GM19324 (cell line): ENCODE measurements around the gene MAST4.

Source experiments
- ATAC-seq: cut with Tn5 transposase; IDR thresholded peaks from one replicate; pipeline ENCODE4 v1.9.1; 2021; ENCODE audit warnings: mild to moderate bottlenecking, moderate library complexity; ENCODE audit not compliant: unreplicated experiment, low FRiP score

MAST4 gene

GRCh38 chr5:67140413-67140812, 544.2 kb downstream of the MAST4 start:
- ATAC-seq: no peak

DNA sequence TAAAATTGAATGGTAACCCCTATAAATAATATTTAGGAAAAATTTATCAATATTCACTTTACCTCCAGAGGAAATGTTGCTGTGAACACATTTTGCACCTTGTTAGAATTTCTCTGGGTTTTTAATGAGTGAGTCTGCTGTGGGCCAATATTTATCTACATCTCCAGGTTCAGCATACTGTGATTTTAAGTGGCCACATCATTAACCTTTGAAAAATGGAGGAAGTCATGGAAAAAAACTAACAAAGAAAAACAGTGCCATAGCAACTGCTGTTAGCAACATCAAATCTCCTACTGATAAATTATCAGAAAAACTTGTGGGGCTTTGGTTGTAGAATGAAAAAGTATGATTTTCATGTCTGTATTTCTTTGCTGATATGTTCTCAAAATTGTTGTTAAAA, 545.5 kb downstream of the MAST4 start:
- no peak for ATAC-seq

- no peak for ATAC-seq
Measured at GRCh38 chr5:67142816-67143215, 546.6 kb downstream of the MAST4 start.

DNA sequence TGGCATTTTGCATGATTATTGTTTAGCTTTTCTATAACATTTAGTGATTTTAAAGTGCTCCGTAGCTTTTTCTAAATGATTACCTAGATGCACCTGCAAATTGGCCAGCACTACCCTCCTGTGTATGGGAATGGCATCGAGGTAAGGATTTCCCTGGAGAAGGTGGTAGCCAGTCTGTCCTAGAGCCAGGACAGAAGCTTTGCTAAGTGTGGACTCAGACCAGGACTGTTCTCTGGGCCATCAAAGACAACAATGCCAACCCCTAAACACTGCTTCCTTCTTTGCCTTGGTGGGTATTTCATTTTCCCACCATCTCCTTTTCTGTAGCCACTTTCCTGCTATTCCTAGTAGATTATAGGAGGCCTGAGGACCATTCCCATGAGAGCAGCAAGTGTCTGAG, 547.4 kb downstream of the MAST4 start:
- no peak for ATAC-seq

- ATAC-seq: no peak
Measured at GRCh38 chr5:67144183-67144639, 548.0 kb downstream of the MAST4 start.

DNA sequence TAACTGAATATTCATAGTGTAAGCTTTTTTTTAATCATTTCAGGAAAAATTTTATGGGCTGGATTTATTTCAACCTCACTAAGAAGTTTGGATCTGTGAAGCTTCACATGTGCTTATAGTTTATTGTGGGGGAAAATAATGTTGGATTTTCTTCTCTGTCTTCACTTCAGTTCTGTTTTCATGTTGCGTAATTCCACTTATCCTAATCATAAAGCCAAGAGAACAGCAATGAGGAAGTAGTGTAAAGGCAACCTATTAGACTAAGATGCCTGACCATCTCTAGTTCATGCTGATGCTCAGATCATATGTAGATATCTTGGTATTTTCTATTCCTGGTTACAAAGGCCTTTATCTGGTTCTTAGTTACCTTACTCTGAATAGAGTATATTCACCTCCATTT, 550.4 kb downstream of the MAST4 start:
- ATAC-seq: no peak

GRCh38 chr5:67146981-67147380, 550.8 kb downstream of the MAST4 start:
- ATAC-seq: no peak

- ATAC-seq: no peak
Measured at GRCh38 chr5:67147760-67148159, 551.6 kb downstream of the MAST4 start.

DNA sequence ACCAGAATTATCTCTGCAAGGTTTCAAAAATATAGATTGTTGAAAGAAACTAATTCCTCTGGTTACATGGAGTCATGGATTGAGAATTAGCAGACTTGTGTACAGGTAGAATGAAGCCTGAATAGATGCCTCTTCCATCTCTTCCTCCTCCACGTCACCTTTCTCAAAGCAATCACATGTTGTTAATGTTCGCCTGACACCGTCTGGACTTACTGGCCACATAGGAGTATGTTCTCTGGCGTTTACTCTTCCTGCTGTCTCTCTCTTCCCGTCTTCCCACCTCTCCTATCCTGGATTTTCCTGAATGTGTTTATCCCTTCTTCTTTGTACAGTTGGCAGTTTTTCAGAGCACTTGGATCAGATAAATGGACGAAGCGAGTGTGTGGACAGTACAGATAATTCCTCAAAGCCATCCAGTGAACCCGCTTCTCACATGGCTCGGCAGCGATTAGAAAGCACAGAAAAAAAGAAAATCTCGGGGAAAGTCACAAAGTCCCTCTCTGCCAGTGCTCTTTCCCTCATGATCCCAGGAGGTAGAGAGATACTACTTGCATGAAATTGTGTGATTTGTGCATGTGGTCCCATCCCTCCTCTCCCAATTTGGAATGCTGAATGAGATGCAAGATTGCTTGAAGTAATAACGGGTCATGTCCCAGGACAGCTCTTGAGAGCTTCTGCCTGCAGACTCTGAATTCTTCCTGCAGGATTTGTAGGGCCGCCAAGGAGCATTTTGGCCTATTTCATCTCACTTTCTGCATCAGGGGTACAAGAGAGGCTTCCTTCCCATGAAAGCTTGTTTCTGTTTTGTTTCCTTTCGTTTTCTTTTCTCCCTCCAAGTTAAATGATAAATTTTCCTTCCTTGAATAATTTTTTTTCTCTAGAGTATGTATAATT, 553.1 kb downstream of the MAST4 start:
- no peak for ATAC-seq

- no peak for ATAC-seq
Measured at GRCh38 chr5:67149951-67150523, 553.8 kb downstream of the MAST4 start.

GRCh38 chr5:67152400-67152799, 556.2 kb downstream of the MAST4 start:
- ATAC-seq: no peak

GRCh38 chr5:67153292-67153691, 557.1 kb downstream of the MAST4 start:
- no peak for ATAC-seq

GRCh38 chr5:67154556-67155206, 558.5 kb downstream of the MAST4 start:
- no peak for ATAC-seq

GRCh38 chr5:67156976-67157583, 560.9 kb downstream of the MAST4 start:
- ATAC-seq: peak; percentile 59

DNA sequence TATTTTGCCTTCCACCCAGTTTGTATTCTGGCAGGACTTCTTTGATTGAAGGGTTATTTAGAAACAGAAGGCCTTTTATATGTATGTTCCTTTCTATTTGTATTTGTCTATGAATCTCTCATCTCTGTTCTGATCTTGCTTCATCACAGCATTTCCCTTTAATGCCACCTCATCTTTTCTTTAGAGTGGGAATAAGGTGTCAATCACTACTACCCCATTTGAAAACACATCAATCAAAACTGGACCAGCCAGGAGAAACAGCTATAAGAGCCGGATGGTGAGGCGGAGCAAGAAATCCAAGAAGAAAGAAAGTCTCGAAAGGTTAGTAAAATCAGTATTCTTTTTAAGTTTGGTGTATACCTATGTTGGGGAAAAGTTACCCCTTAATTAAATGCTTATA, 564.1 kb downstream of the MAST4 start:
- no peak for ATAC-seq

DNA sequence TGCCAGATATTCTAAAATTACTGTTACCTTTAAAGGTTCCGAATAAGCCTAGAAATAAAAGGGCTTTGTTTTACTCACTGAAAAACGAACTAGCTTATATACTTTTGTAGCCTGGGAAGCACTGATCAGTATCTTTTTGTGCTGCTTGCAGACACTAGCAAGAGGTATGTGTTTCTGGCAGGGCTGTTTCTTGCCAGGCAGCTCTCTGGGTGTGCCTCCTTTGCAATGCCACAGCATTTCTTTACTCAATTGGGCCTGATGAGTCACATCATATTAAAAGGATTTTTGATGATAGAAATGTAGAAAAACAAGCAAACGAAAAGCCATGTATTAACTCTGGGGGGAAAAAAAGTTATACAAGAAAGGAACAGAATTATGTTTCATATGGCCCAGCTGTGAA, 564.8 kb downstream of the MAST4 start:
- ATAC-seq: no peak

DNA sequence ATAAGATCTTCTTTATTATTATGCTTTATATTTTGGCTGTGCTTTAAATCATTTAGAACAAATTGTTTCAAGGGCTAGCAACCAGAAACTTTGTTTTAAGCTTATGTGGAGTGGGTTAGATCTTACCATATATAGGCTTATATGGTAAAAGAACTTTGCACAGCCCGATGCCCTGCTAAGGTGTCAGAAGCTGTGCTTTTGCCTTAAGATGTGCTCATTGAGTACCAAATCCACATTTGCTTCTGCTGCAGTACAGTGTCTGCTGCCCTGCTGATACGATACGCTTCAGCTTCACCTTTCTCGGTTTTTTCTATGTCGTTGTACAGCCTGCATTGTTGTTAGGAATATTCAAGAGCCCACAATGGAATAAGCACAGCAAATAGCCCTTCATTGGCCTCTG, 565.6 kb downstream of the MAST4 start:
- no peak for ATAC-seq

- ATAC-seq: no peak
Measured at GRCh38 chr5:67163231-67163756, 567.1 kb downstream of the MAST4 start.

GRCh38 chr5:67163863-67164595, 567.8 kb downstream of the MAST4 start:
- ATAC-seq: no peak

- ATAC-seq: no peak
Measured at GRCh38 chr5:67164856-67165525, 568.8 kb downstream of the MAST4 start.
